Fibroblast of the aortic adventitia (primary cell): ENCODE measurements around the gene KPNA1. TPM values are rescaled to one million over a fixed set of nuclear protein-coding genes. Genes with fewer than 3 reads are reported as not detected.

ENCODE experiments used
- DNase-seq: peaks from one replicate; pipeline ENCODE4 v3.0.0-alpha.2; 2010; ENCODE audit warnings: low read depth
- H3K4me3 ChIP-seq: 2 replicates; pipeline ENCODE4 v1.5.1; 2011; ENCODE audit warnings: low read depth, mild to moderate bottlenecking, control low read depth, low read length, moderate library complexity
- total RNA-seq: library from RNA; depleted of rRNA; stranded (reverse); fragments of >200 nt; gene quantifications from 2 replicates; pipeline ENCODE4 v1.2.3, GENCODE V29; 2012; ENCODE audit warnings: low replicate concordance
- TF ChIP-seq, protein P1 (sequence below): IDR thresholded peaks from 2 replicates; pipeline ENCODE4 v1.5.1; 2011; ENCODE audit warnings: mild to moderate bottlenecking, low read length, control low read depth, inconsistent platforms; ENCODE audit not compliant: insufficient read depth

KPNA1 gene
- total RNA-seq, 1 donor, result 47.3 TPM

DNA sequence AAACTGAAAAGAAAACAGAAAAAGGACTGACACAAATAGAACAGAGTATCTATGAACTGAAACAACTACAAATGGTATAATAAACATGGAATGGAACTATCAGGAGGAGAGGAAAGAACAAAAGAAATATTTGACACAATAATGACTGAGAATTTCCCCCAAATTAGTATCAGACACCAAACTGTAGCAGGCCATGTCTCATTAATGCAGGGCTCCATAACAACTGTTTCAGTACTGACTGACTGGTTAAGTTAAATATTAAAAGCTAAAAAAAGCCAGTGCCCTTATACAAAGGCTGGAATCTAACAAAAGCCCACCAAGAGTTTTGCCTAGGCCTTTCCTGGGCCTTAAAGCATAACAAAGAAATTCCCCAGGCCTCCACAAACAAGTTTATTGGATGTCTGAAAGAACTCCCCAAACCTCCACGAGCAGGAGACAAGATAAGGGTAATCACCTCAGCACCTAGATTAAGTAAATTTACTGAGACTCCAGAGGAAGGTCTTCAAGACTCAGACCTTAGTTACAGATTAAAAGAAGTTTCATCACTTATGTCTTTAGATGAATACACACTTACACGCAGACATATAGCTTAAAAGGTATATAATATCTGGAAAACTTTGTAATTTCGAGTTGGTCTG lies 45.7 kb downstream of the KPNA1 start:
- TF ChIP-seq, protein P1, sequence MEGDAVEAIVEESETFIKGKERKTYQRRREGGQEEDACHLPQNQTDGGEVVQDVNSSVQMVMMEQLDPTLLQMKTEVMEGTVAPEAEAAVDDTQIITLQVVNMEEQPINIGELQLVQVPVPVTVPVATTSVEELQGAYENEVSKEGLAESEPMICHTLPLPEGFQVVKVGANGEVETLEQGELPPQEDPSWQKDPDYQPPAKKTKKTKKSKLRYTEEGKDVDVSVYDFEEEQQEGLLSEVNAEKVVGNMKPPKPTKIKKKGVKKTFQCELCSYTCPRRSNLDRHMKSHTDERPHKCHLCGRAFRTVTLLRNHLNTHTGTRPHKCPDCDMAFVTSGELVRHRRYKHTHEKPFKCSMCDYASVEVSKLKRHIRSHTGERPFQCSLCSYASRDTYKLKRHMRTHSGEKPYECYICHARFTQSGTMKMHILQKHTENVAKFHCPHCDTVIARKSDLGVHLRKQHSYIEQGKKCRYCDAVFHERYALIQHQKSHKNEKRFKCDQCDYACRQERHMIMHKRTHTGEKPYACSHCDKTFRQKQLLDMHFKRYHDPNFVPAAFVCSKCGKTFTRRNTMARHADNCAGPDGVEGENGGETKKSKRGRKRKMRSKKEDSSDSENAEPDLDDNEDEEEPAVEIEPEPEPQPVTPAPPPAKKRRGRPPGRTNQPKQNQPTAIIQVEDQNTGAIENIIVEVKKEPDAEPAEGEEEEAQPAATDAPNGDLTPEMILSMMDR, result no peak
- H3K4me3 ChIP-seq, result no peak overlapping the region
- no peak for DNase-seq

DNA sequence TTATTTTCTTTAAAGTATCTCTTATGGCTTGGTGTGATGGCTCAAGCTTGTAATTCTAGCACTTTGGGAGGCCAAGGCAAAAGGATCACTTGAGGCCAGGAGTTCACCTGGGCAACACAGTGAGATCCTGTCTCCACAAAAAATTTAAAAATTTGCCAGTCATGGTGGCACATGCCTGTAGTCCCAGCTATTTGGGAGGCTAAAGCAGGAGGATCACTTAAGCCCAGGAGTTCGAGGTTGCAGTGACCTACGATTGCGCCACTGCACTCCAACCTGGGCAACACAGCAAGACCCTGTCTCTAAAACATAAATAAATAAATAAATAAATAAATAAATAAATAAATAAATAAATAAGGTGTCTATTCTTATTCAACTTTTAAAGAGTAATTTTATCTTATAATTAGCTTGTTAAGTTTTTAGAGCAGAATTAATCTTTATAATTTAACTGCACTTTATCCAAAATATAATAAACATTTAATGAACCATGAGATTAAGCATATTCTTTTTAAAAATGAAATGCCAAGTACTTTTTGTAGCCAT lies 48.0 kb downstream of the KPNA1 start:
- TF ChIP-seq, protein P1, result no peak
- DNase-seq, result no peak
- H3K4me3 ChIP-seq, result no peak overlapping the region

DNA sequence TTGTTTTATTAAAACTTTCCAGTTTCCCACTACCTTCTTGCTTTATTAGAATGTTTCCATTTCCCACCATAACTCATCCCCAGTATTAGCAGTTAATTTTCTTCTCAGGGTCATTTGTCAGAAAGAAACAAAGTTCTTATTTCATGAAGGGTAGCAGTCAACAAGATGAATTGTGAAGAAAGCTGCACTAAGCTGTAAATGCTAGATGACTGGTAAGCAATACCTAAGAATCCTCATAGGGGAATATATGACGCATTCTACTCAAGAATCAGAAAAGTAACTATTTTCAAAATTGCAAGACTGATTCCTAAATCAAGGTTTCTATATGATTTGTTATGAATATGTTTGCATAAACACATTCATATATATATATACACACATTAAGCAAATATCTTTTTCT lies 50.1 kb downstream of the KPNA1 start:
- H3K4me3 ChIP-seq, result no peak overlapping the region
- TF ChIP-seq, protein P1, result no peak
- DNase-seq, result no peak

DNA sequence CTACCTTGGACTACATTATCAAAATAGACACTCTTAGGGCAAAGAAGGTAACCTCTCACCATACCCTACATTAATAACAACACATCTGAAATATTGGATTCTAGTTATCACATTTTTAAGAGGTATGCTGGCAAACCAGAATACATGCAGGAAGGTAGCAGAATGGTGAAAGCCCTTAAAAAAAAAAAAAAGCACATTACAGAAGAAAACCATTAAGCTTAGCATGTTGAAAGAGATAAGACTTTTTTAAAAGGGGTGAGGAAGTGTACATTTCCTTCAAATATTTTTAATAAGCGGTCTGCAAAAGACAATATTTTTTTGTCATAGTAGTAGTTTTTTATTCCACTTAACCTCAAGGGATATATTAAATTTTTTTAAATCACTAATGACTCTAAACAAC lies 52.3 kb downstream of the KPNA1 start:
- H3K4me3 ChIP-seq, result no peak overlapping the region
- no peak for DNase-seq
- TF ChIP-seq, protein P1, result no peak

DNA sequence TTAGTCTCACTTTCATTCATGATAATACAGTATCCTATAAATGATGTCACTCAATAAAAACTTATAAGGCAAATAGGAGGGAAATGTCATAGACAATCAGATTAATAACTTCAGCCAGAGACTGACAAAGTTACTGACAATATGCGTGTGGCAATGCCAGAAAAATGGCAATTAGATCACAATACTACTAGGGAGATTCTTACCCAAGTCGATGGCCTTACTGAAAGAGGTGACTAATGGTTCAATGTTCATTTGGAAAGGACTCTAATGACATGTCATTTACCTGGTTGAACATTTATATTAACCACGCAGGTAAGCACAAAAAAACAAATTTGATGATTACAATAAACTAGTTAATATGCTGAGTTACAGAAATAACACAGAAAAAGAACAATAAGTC lies 52.9 kb downstream of the KPNA1 start:
- no peak for DNase-seq
- H3K4me3 ChIP-seq, result no peak overlapping the region
- TF ChIP-seq, protein P1, result no peak

DNA sequence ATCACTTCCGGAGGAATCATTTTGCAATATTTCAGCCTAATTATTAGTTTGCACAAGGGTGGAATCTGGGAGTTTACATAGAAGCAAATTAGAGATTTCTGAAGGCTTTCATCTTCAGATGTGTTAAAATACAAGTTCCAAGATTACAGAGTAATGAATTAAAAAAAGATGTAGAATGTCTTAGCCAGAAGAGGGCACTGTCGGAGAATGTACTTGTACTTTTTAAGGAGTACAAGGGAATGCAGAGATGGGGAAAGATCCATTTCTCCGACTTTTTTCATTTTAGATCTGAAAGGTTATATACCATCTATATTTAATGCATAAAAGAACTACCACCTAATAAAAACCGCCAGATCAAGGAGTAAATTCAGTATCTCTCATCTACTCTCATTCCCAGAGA lies 55.7 kb downstream of the KPNA1 start:
- H3K4me3 ChIP-seq, result no peak overlapping the region
- TF ChIP-seq, protein P1, result peak; percentile 58
- DNase-seq, result peak; percentile 79

DNA sequence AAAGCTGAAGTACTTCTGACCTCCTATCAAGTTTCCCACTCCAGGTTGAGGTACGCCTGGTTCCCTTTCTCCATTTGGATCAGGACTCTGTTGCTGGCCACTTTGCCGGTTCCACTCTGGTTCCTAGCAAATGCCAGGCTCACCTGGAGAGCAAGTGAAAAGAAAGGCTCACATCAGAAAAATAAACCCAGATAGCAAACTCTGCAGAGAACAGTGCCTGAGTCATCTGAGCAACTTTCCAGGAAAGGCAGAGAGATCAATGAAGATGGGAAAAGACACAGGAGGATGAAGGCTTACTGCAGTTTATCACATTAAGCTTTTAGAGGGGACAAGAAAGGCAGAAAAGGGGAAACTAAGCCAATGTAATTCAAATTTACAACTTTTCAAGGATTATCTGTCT lies 57.0 kb downstream of the KPNA1 start:
- no peak for DNase-seq
- TF ChIP-seq, protein P1, result no peak

More for the DNA sequence above, 57.0 kb downstream of the KPNA1 start:
- H3K4me3 ChIP-seq, result no peak overlapping the region
